CD4-positive, alpha-beta T cell (primary cell): ENCODE data around the gene PLXDC2. TPM values are rescaled to one million over a fixed set of nuclear protein-coding genes. Genes with fewer than 3 reads are reported as not detected.

Experiments
- ATAC-seq: fragments of 200-7000 bp; cut with Tn5 transposase; one replicate; pipeline ENCODE4 v1.10.0; 2022; ENCODE audit warnings: mild to moderate bottlenecking; ENCODE audit not compliant: poor library complexity
- CTCF ChIA-PET: fragments of 350-600 bp; sonication (Branson Sonifier 250); formaldehyde crosslinking; loops from one replicate; lab custom pipeline; 2021; ENCODE audit warnings: antibody characterized with exemption, inconsistent platforms; lab: Charles Lee
- POLR2A ChIA-PET: fragments of 350-600 bp; sonication (Branson Sonifier 250); formaldehyde crosslinking; loops from one replicate; lab custom pipeline; 2021; ENCODE audit warnings: antibody characterized with exemption, inconsistent platforms; lab: Charles Lee
- DNase-seq, 14 experiments: peaks; one replicate each; pipeline ENCODE4 v3.0.0-alpha.2; 2013 to 2020; ENCODE audit warnings: mixed read lengths in 2 of 14
- H3K27ac ChIP-seq, 2 donors: one replicate each; pipeline versions ENCODE4 v1.5.1 to v1.7.0; 2013; ENCODE audit warnings: low read length in 2 of 2, low read depth in 1 of 2, mild to moderate bottlenecking in 1 of 2
- H3K27me3 ChIP-seq, 2 experiments: 1 replicate in 1 of 2; 2 replicates in 1 of 2; pipeline versions ENCODE4 v1.6.1 to v1.7.0; 2013; ENCODE audit warnings: low read length in 2 of 2, control low read depth in 1 of 2, mild to moderate bottlenecking in 1 of 2, moderate library complexity in 1 of 2; ENCODE audit not compliant: insufficient read depth in 2 of 2, control insufficient read depth in 1 of 2
- H3K36me3 ChIP-seq: one replicate; pipeline ENCODE4 v1.6.1; 2013; ENCODE audit warnings: low read length, control low read depth; ENCODE audit not compliant: insufficient read depth
- H3K4me1 ChIP-seq: one replicate; pipeline ENCODE4 v1.6.1; 2013; ENCODE audit warnings: low read length, control low read depth; ENCODE audit not compliant: insufficient read depth
- H3K4me3 ChIP-seq: one replicate; pipeline ENCODE4 v1.5.1; 2013; ENCODE audit warnings: mild to moderate bottlenecking, low read length, moderate library complexity
- H3K9me3 ChIP-seq, 2 experiments: 1 replicate in 1 of 2; 2 replicates in 1 of 2; pipeline versions ENCODE4 v1.6.1 to v1.7.0; 2013; ENCODE audit warnings: low read length in 2 of 2, mild to moderate bottlenecking in 2 of 2, control low read depth in 1 of 2, moderate library complexity in 1 of 2; ENCODE audit not compliant: control insufficient read depth in 1 of 2, insufficient read depth in 1 of 2
- H3K27ac Mint-ChIP-seq: one replicate; pipeline ENCODE4 v1.8.0; 2020; ENCODE audit warnings: mixed read lengths
- H3K27me3 Mint-ChIP-seq: one replicate; pipeline ENCODE4 v1.8.0; 2021; ENCODE audit warnings: mixed read lengths
- H3K36me3 Mint-ChIP-seq: one replicate; pipeline ENCODE4 v1.8.0; 2021; ENCODE audit warnings: low read depth, mixed read lengths
- H3K4me1 Mint-ChIP-seq: one replicate; pipeline ENCODE4 v1.8.0; 2021; ENCODE audit warnings: low read depth, mixed read lengths
- H3K4me3 Mint-ChIP-seq: one replicate; pipeline ENCODE4 v1.8.0; 2020; ENCODE audit warnings: mild to moderate bottlenecking, mixed read lengths
- H3K9me3 Mint-ChIP-seq: one replicate; pipeline ENCODE4 v1.8.0; 2020; ENCODE audit warnings: mixed read lengths
- intact Hi-C, 2 experiments: fragments of 100-400 bp; cut with DNase I in 1 of 2; cut with micrococcal nuclease in 1 of 2; formaldehyde crosslinking; loops; one replicate each; pipeline versions ENCODE4 v1.15.1 to v1.9.0; 2023 to 2025; cut with DNase I, micrococcal nuclease
- total RNA-seq, 174 experiments: library from RNA in 2 of 174; stranded (reverse) in 2 of 174; gene quantifications; one replicate each; pipeline ENCODE4 v1.2.3 and lab custom pipeline; 2021 to 2026
- TF ChIP-seq, protein P1 (sequence below): fragments of 200-600 bp; IDR thresholded peaks from one replicate; pipeline ENCODE4 v1.8.0; 2022; ENCODE audit warnings: antibody characterized with exemption, mild to moderate bottlenecking

Gene PLXDC2
- total RNA-seq, 2 experiments from 2014 or later, result 0.41 to 0.61 TPM

- ChIA-PET POLR2A (no interaction called here), CTCF (no interaction called here)
- Histone ChIP-seq H3K9me3 (peaks cover 0 to 2% of the 10 kb centered on the region in 2 experiments), H3K4me1 (no peaks in the 10 kb centered on the region), H3K27ac (no peak overlapping the region), H3K36me3 (no peaks in the 10 kb centered on the region), H3K27me3 (no peaks in the 10 kb centered on the region), H3K4me3 (no peak overlapping the region)
- intact Hi-C loops, result no loop called here
- TF ChIP-seq, protein P1, sequence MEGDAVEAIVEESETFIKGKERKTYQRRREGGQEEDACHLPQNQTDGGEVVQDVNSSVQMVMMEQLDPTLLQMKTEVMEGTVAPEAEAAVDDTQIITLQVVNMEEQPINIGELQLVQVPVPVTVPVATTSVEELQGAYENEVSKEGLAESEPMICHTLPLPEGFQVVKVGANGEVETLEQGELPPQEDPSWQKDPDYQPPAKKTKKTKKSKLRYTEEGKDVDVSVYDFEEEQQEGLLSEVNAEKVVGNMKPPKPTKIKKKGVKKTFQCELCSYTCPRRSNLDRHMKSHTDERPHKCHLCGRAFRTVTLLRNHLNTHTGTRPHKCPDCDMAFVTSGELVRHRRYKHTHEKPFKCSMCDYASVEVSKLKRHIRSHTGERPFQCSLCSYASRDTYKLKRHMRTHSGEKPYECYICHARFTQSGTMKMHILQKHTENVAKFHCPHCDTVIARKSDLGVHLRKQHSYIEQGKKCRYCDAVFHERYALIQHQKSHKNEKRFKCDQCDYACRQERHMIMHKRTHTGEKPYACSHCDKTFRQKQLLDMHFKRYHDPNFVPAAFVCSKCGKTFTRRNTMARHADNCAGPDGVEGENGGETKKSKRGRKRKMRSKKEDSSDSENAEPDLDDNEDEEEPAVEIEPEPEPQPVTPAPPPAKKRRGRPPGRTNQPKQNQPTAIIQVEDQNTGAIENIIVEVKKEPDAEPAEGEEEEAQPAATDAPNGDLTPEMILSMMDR, result no peak
- ATAC-seq, result no peak
- H3K36me3 Mint-ChIP-seq, result no peaks in the 10 kb centered on the region
- H3K27ac Mint-ChIP-seq, result no peak overlapping the region
- no peaks in the 10 kb centered on the region for H3K9me3 Mint-ChIP-seq
- H3K4me1 Mint-ChIP-seq, result no peaks in the 10 kb centered on the region
- H3K27me3 Mint-ChIP-seq, result no peaks in the 10 kb centered on the region
- peak in 2 of 14 experiments; percentile 16 to 22 for DNase-seq
- no peak overlapping the region for H3K4me3 Mint-ChIP-seq
These were observed 9.5 kb downstream of the PLXDC2 start for GRCh38 chr10:19825700-19826099.

DNA sequence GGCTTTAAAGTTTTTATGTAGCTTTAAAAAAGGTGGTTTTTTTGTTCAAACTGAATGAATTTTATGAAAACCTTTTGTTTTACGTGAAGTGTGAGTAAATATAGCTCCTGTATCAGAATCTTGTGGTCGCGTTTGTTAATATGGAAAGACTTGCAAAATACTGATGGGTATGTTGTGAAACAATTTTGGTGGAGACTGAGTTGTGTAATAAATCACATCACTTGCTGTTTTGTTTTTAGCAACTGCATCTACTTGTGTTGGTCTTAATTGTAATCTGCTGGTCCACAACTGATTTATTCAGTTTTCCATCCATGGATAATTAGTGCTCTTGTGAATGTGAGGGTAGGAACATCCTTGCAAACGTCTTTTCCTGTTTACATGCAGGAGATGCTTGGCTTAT lies 10.5 kb downstream of the PLXDC2 start:
- H3K4me1 ChIP-seq, result no peaks in the 10 kb centered on the region
- TF ChIP-seq, protein P1, result no peak
- no peaks in the 10 kb centered on the region for H3K4me1 Mint-ChIP-seq
- DNase-seq (peak in 2 of 14 experiments; percentile 18), ATAC-seq (no peak)
- H3K27ac Mint-ChIP-seq, result no peak overlapping the region
- no peaks in the 10 kb centered on the region for H3K9me3 ChIP-seq
- H3K4me3 ChIP-seq, result no peak overlapping the region
- H3K9me3 Mint-ChIP-seq, result peaks cover 2% of the 10 kb centered on the region
- no peaks in the 10 kb centered on the region for H3K27me3 Mint-ChIP-seq
- ChIA-PET CTCF (no interaction called here), POLR2A (no interaction called here)
- intact Hi-C loops, result no loop called here
- H3K27ac ChIP-seq, result no peak overlapping the region
- H3K4me3 Mint-ChIP-seq, result no peak overlapping the region
- H3K36me3 ChIP-seq, result no peaks in the 10 kb centered on the region
- no peaks in the 10 kb centered on the region for H3K27me3 ChIP-seq
- no peaks in the 10 kb centered on the region for H3K36me3 Mint-ChIP-seq

DNA sequence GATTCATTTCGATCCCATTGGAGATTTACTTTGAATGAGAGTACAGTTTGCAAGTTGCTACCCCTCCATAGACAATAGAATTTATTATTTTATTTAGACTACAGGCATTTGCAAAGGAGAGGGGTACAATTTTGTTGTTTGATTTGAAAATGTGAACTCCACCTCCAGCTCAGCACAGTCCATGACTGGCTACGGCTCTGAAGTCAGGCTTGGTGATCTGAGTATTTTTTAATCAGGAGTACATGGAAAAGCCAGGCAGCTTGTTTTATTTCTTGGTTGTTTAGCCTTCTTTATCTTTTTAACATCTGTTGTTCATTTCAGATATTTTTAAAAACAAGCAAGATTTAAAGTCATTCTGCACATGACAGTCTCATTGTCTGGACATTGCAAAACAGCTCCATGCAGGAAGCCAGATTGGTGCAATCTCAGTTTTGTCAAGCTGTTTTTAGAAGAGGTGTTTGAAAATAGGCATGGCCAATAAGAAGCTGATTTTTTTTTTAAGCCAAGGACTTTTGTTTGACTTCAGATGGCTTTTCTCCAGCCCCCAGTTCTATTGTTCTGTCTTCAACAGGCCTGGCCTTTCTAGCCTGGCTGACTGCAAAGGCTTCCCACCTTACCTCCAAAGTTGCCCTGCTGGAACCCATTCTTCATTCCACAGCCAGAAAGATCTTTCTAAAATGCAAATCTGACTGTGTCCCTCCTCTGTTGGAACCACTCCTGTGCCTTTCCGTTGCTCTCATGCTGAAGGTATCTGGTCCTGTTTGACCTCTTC lies 12.2 kb downstream of the PLXDC2 start:
- no peak overlapping the region for H3K27ac ChIP-seq
- POLR2A ChIA-PET, result no interaction called here
- ATAC-seq (no peak), DNase-seq (no peak)
- Mint-ChIP-seq H3K27me3 (no peaks in the 10 kb centered on the region), H3K27ac (no peak overlapping the region), H3K36me3 (no peaks in the 10 kb centered on the region), H3K9me3 (peaks cover 6% of the 10 kb centered on the region), H3K4me3 (no peak overlapping the region), H3K4me1 (no peaks in the 10 kb centered on the region)
- no peaks in the 10 kb centered on the region for H3K9me3 ChIP-seq
- intact Hi-C loops, result no loop called here
- CTCF ChIA-PET, result no interaction called here
- TF ChIP-seq, protein P1, result no peak
- no peaks in the 10 kb centered on the region for H3K27me3 ChIP-seq
- no peaks in the 10 kb centered on the region for H3K4me1 ChIP-seq
- no peaks in the 10 kb centered on the region for H3K36me3 ChIP-seq
- no peak overlapping the region for H3K4me3 ChIP-seq
